Esophagus (tissue), 2 donors: ENCODE measurements around the gene NRXN3. TPM values are rescaled to one million over a fixed set of nuclear protein-coding genes. Genes with fewer than 3 reads are reported as not detected.

Experiments used
- H3K27ac ChIP-seq, 2 donors: one replicate each; pipeline ENCODE4 v1.5.1; 2013; ENCODE audit warnings: low read depth in 2 of 2, mild to moderate bottlenecking in 2 of 2, inconsistent platforms in 1 of 2, low read length in 1 of 2, moderate library complexity in 1 of 2
- H3K27me3 ChIP-seq, 2 donors: one replicate each; pipeline ENCODE4 v1.6.1; 2013; ENCODE audit warnings: low read length in 2 of 2, control low read depth in 1 of 2, mild to moderate bottlenecking in 1 of 2; ENCODE audit not compliant: insufficient read depth in 2 of 2, control insufficient read depth in 1 of 2
- H3K36me3 ChIP-seq, 2 donors: one replicate each; pipeline ENCODE4 v1.6.1; 2013; ENCODE audit warnings: low read length in 1 of 2; ENCODE audit not compliant: control insufficient read depth in 2 of 2, insufficient read depth in 2 of 2
- H3K4me1 ChIP-seq, 2 donors: one replicate each; pipeline ENCODE4 v1.6.1; 2013; ENCODE audit warnings: low read length in 1 of 2; ENCODE audit not compliant: control insufficient read depth in 2 of 2, insufficient read depth in 2 of 2
- H3K4me3 ChIP-seq, 2 donors: one replicate each; pipeline ENCODE4 v1.5.1; 2013; ENCODE audit warnings: low read length in 2 of 2, mild to moderate bottlenecking in 2 of 2, low read depth in 1 of 2, moderate library complexity in 1 of 2
- H3K9me3 ChIP-seq, 2 donors: one replicate each; pipeline ENCODE4 v1.6.1; 2013; ENCODE audit warnings: mild to moderate bottlenecking in 2 of 2, low read depth in 1 of 2, low read length in 1 of 2, moderate library complexity in 1 of 2; ENCODE audit not compliant: control insufficient read depth in 2 of 2, insufficient read depth in 1 of 2
- WGBS, 2 donors: extraction: QIAGEN DNeasy Blood & Tissue Kit; methylation state at CpG; one replicate each; pipeline ENCODE4 v1.1.7; 2013; 5-methylcytosine and 5-hydroxymethylcytosine counted together
- polyA plus RNA-seq, 2 donors: library from polyadenylated mRNA; stranded (reverse); fragments of 200-250 nt; gene quantifications; one replicate each; pipeline ENCODE4 v1.2.3, GENCODE V29; 2013
- donor health status: healthy with polysubstance abuse.
- donor health status: Bipolar disorder and iron deficiency.

The NRXN3 gene
- polyA plus RNA-seq, 2 donors, result 1.7 to 2.2 TPM

GRCh38 chr14:79260406-79260805 is 1090.2 kb downstream of the NRXN3 start:
- no peaks in the 10 kb centered on the region for H3K9me3 ChIP-seq
- WGBS, 2 donors, result 91 to 92% methylated on average over 3 of the region's 3 CpGs
- H3K36me3 ChIP-seq, result no peaks in the 10 kb centered on the region
- H3K27ac ChIP-seq, result no peak overlapping the region
- no peak overlapping the region for H3K4me3 ChIP-seq
- H3K4me1 ChIP-seq, result no peaks in the 10 kb centered on the region
- H3K27me3 ChIP-seq, result no peaks in the 10 kb centered on the region

GRCh38 chr14:79265366-79265946 is 1095.3 kb downstream of the NRXN3 start:
- 76 to 82% methylated on average over 4 of the region's 4 CpGs for WGBS, 2 donors
- Histone ChIP-seq H3K27me3 (no peaks in the 10 kb centered on the region), H3K27ac (no peak overlapping the region), H3K36me3 (no peaks in the 10 kb centered on the region), H3K4me1 (no peaks in the 10 kb centered on the region), H3K9me3 (no peaks in the 10 kb centered on the region), H3K4me3 (no peak overlapping the region)

- Histone ChIP-seq H3K36me3 (no peaks in the 10 kb centered on the region), H3K4me3 (no peak overlapping the region), H3K27ac (no peak overlapping the region), H3K4me1 (no peaks in the 10 kb centered on the region), H3K9me3 (no peaks in the 10 kb centered on the region), H3K27me3 (no peaks in the 10 kb centered on the region)
- 87 to 88% methylated on average over 3 of the region's 3 CpGs for WGBS, 2 donors
These were observed 1100.2 kb downstream of the NRXN3 start for GRCh38 chr14:79270361-79270760.

- Histone ChIP-seq H3K36me3 (no peaks in the 10 kb centered on the region), H3K27ac (no peak overlapping the region), H3K4me1 (no peaks in the 10 kb centered on the region), H3K27me3 (no peaks in the 10 kb centered on the region), H3K9me3 (no peaks in the 10 kb centered on the region), H3K4me3 (no peak overlapping the region)
These were observed 1100.9 kb downstream of the NRXN3 start for GRCh38 chr14:79271122-79271521.

GRCh38 chr14:79274641-79275291 is 1104.6 kb downstream of the NRXN3 start:
- Histone ChIP-seq H3K4me3 (no peak overlapping the region), H3K4me1 (peaks cover 5 to 6% of the 10 kb centered on the region in 2 donors), H3K36me3 (no peaks in the 10 kb centered on the region), H3K27ac (no peak overlapping the region), H3K9me3 (peaks cover 0 to 3% of the 10 kb centered on the region in 2 donors), H3K27me3 (no peaks in the 10 kb centered on the region)
- WGBS, 2 donors, result 60 to 66% methylated on average over 2 of the region's 2 CpGs

GRCh38 chr14:79275292-79275655 is 1105.1 kb downstream of the NRXN3 start:
- H3K9me3 ChIP-seq, result peaks cover 0 to 3% of the 10 kb centered on the region in 2 donors
- H3K36me3 ChIP-seq, result no peaks in the 10 kb centered on the region
- no peak overlapping the region for H3K4me3 ChIP-seq
- H3K27me3 ChIP-seq, result no peaks in the 10 kb centered on the region
- 74 to 78% methylated on average over 4 of the region's 4 CpGs for WGBS, 2 donors
- H3K27ac ChIP-seq, result no peak overlapping the region
- peaks cover 5 to 9% of the 10 kb centered on the region in 2 donors for H3K4me1 ChIP-seq

GRCh38 chr14:79278286-79278797 is 1108.2 kb downstream of the NRXN3 start:
- 18 to 20% methylated on average over 18 of the region's 18 CpGs for WGBS, 2 donors
- H3K4me1 ChIP-seq, result peaks cover 5 to 9% of the 10 kb centered on the region in 2 donors

GRCh38 chr14:79278798-79279644 is 1108.8 kb downstream of the NRXN3 start:
- peaks cover 5 to 9% of the 10 kb centered on the region in 2 donors for H3K4me1 ChIP-seq
- peak overlapping the region in 1 of 2 donors; percentile 50 for H3K27ac ChIP-seq
- no peaks in the 10 kb centered on the region for H3K36me3 ChIP-seq
- no peaks in the 10 kb centered on the region for H3K27me3 ChIP-seq
- peak overlapping the region; percentile 56 to 57 for H3K4me3 ChIP-seq
- H3K9me3 ChIP-seq, result peaks cover 0 to 3% of the 10 kb centered on the region in 2 donors
- WGBS, 2 donors, result 1 to 3% methylated on average over 62 to 67 of the region's 67 CpGs

More at GRCh38 chr14:79278286-79278797, 1108.2 kb downstream of the NRXN3 start:
- H3K27me3 ChIP-seq, result no peaks in the 10 kb centered on the region
- H3K9me3 ChIP-seq, result peaks cover 0 to 3% of the 10 kb centered on the region in 2 donors
- H3K4me3 ChIP-seq, result peak overlapping the region; percentile 56 to 57
- no peaks in the 10 kb centered on the region for H3K36me3 ChIP-seq
- H3K27ac ChIP-seq, result no peak overlapping the region

- peaks cover 0 to 3% of the 10 kb centered on the region in 2 donors for H3K9me3 ChIP-seq
- no peaks in the 10 kb centered on the region for H3K36me3 ChIP-seq
- H3K4me3 ChIP-seq, result peak overlapping the region; percentile 56 to 57
- peaks cover 5 to 9% of the 10 kb centered on the region in 2 donors for H3K4me1 ChIP-seq
- no peaks in the 10 kb centered on the region for H3K27me3 ChIP-seq
- H3K27ac ChIP-seq, result peak overlapping the region in 1 of 2 donors; percentile 50
- 3% methylated on average over 41 of the region's 41 CpGs for whole genome bisulfite sequencing, 2 donors
These were observed 1109.7 kb downstream of the NRXN3 start for GRCh38 chr14:79279645-79280597.
